ENCODE results near the gene NISCH. TPM values are rescaled to one million over a fixed set of nuclear protein-coding genes. Genes with fewer than 3 reads are reported as not detected.

Gene NISCH
- total and polyA plus RNA-seq, 2 of the 8 experiments (the other 6 are each of a cell fraction or from before 2014, with no cell fraction given) = 71.2 to 71.9 TPM

DNA sequence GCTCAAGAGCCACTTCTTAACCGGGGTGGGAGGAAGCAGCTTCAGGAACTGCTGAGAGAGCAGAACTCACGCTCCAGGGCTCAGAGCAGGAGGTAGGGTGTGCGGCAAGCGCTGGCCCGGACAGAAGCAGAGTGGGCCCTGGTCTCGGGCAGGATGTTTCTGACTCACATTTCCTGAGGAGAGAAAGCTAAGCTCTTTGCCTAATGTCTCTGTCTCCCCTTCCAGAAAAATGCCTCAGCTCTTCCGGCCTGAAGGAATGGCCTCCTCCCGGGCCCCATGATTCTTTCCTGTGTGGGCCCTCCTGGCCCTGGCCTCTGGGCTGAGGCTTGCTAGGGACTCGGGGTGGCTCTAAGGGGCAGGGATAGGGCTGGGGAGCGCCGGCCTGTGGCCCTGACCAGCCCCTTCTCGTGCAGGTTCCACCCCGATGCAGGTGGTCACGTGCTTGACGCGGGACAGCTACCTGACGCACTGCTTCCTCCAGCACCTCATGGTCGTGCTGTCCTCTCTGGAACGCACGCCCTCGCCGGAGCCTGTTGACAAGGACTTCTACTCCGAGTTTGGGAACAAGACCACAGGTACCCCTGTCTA lies 35.6 kb downstream of the NISCH start (continued):
- TF ChIP-seq JUN (IDR thresholded peaks at IDR 0.05; ENCODE audit: low read depth, low read length) (no peak), RFX5 (IDR thresholded peaks at IDR 0.05; ENCODE audit: borderline replicate concordance, low read depth, low read length) (no peak), NANOG (IDR thresholded peaks at IDR 0.05; ENCODE audit: insufficient read depth, low read depth, low read length, poor library complexity, severe bottlenecking) (no peak), CEBPB (IDR thresholded peaks at IDR 0.05; ENCODE audit: low read depth, low read length) (no peak), CBX5 (IDR thresholded peaks at IDR 0.05; ENCODE audit: low read depth, low read length) (no peak)

Measured in H1 (cell line).